GM18951 (cell line): ENCODE measurements around the gene RRP12.

Source experiments
- POLR2A ChIP-seq: IDR thresholded peaks from 4 replicates; pipeline ENCODE4 v1.6.1; 2011; ENCODE audit warnings: mild to moderate bottlenecking; ENCODE audit not compliant: insufficient read length, insufficient read depth; ENCODE audit errors: extremely low read depth
- in situ Hi-C: fragments of 300-500 bp; cut with MboI; formaldehyde crosslinking; loops from one replicate; pipeline ENCODE4 v1.12.0; 2022; ENCODE audit warnings: low sequenced_read_pairs, mixed read lengths, inconsistent platforms; ENCODE audit not compliant: unreplicated experiment

The RRP12 gene, protein sequence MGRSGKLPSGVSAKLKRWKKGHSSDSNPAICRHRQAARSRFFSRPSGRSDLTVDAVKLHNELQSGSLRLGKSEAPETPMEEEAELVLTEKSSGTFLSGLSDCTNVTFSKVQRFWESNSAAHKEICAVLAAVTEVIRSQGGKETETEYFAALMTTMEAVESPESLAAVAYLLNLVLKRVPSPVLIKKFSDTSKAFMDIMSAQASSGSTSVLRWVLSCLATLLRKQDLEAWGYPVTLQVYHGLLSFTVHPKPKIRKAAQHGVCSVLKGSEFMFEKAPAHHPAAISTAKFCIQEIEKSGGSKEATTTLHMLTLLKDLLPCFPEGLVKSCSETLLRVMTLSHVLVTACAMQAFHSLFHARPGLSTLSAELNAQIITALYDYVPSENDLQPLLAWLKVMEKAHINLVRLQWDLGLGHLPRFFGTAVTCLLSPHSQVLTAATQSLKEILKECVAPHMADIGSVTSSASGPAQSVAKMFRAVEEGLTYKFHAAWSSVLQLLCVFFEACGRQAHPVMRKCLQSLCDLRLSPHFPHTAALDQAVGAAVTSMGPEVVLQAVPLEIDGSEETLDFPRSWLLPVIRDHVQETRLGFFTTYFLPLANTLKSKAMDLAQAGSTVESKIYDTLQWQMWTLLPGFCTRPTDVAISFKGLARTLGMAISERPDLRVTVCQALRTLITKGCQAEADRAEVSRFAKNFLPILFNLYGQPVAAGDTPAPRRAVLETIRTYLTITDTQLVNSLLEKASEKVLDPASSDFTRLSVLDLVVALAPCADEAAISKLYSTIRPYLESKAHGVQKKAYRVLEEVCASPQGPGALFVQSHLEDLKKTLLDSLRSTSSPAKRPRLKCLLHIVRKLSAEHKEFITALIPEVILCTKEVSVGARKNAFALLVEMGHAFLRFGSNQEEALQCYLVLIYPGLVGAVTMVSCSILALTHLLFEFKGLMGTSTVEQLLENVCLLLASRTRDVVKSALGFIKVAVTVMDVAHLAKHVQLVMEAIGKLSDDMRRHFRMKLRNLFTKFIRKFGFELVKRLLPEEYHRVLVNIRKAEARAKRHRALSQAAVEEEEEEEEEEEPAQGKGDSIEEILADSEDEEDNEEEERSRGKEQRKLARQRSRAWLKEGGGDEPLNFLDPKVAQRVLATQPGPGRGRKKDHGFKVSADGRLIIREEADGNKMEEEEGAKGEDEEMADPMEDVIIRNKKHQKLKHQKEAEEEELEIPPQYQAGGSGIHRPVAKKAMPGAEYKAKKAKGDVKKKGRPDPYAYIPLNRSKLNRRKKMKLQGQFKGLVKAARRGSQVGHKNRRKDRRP (N-terminal part only)

GRCh38 chr10:97400665-97401454 is at the start of gene RRP12:
Gene RRP12 (minus strand): TSS chr10:97401340. CDS start chr10:97401231, 109 bp downstream.
- TF ChIP-seq POLR2A: peak; percentile 66
- in situ Hi-C loops: no loop called here

GRCh38 chr10:97450828-97451227 is 49.7 kb upstream of the RRP12 start:
- in situ Hi-C loops: no loop called here
- no peak for TF ChIP-seq POLR2A

- TF ChIP-seq POLR2A: peak; percentile 92
- in situ Hi-C loops: no loop called here
These were observed 44.8 kb upstream of the RRP12 start, which contains the start of the genes EXOSC1 and ZDHHC16 for GRCh38 chr10:97445722-97446639. Gene EXOSC1 (minus strand): TSS chr10:97446006. CDS start chr10:97445985, 21 bp downstream. Gene ZDHHC16 (plus strand): TSS chr10:97446175. CDS start chr10:97451676, 5,501 bp downstream.

DNA sequence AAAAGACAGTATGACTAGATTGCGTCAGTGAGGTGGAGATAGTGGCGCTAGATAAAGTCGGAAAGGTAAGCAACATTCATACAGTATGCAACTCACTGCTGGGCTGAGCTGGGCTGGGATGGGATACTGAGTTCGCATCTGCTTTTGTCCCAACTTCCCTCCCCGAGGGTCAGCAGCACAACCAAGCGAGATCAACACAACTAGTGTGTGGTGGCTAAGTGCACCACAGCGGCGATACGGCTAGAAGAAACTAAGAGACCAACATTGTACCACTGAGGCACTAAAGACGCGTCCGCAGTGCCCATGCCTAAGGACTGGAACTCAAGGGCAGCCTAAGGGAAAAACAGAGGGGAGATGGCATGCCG is 44.2 kb upstream of the RRP12 start:
- TF ChIP-seq POLR2A: no peak
- in situ Hi-C loops: no loop called here

GRCh38 chr10:97444212-97444611 is 43.1 kb upstream of the RRP12 start:
- no peak for TF ChIP-seq POLR2A
- in situ Hi-C loops: no loop called here

DNA sequence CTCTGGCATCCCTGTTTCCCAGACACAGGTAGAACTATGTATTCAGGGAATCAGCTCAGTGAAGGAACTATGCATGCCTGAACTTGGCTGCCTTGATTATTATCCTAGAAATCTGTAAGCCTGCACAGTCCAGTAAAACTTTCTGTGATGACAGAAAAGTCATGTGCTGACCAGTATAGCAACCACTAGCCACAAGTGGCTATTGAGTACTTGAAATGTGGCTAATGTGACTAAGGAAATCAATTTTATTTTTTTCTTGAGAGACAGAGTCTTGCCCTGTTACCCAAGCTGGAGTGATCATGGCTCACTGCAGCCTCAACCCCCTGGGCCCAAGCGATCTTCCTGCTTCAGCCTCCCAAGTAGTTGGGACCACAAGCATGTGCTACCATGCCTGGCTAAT is 41.1 kb upstream of the RRP12 start:
- in situ Hi-C loops: no loop called here
- TF ChIP-seq POLR2A: no peak

DNA sequence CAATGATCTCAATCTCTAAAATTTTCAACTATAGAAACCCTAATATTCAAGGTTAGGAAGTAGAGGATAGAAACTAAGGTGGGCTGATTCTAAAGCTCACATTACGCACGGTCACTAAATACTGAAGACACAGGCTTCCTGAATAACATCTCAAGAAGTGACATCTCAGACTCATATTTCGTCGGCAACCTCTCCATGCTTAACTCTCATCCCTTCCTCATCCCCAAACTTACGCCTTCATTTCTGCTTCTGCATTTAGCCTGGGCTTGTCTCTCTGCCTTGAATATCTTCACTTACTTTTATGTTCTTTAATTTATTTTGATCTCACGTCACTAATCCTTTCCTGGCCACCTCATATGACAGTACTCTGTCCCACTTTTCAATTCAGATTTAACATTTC is 34.1 kb upstream of the RRP12 start:
- no peak for TF ChIP-seq POLR2A
- in situ Hi-C loops: no loop called here

DNA sequence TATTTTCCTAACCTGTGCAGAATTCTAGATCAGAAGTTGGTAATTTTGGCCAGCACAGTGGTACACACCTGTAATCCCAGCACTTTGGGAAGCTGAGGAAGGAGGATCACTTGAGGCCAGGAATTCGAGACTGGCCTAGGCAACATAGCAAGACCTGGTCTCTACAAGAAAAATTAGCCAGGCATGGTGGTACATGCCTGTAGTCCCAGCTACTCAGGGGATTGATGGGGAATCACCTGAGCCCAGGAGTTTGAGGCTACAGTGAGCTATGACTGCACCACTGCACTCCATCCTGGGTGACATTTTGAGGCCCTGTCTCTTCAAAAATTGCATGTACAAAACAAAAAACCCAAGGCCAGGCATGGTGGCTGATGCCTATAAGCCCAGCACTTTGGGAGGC is 33.4 kb upstream of the RRP12 start:
- no peak for TF ChIP-seq POLR2A
- in situ Hi-C loops: no loop called here

DNA sequence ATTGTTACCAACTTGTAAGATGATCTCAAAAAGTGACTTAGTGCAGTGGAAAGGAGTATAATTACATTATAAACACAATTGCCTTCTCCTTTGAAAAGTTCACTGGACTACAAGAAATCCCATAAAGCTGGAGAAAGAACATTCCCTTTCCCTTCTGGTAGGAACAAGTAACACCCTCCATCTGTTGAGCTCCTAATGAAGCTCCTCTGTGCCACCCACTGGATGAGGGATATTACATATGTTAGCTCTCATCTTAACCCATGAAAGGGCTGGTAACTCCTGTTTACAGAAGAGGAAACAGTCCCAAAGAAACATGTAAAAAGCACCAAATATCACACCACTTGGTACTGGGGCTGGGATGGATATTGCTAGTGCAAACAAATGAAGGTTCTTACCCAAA is 32.9 kb upstream of the RRP12 start:
- TF ChIP-seq POLR2A: no peak
- in situ Hi-C loops: no loop called here

- TF ChIP-seq POLR2A: no peak
- in situ Hi-C loops: no loop called here
These were observed 27.4 kb upstream of the RRP12 start for GRCh38 chr10:97428572-97428981.

GRCh38 chr10:97427571-97428179 is 26.5 kb upstream of the RRP12 start:
- in situ Hi-C loops: no loop called here
- no peak for TF ChIP-seq POLR2A
